T-helper 17 cell (primary cell): Measurements from ENCODE around the gene MBD1. TPM values are rescaled to one million over a fixed set of nuclear protein-coding genes. Genes with fewer than 3 reads are reported as not detected.
"Not testable (repeated sequence)": the region's sequence is repeated elsewhere in the genome, so short reads cannot be mapped to it uniquely, and the experiment has no call there.

Experiments used
- ATAC-seq: fragments of 150-1000 bp; cut with Tn5 transposase; 2 replicates; pipeline ENCODE4 v1.10.0; 2021; ENCODE audit warnings: mild to moderate bottlenecking, moderate library complexity
- DNase-seq, 3 donors: peaks; one replicate each; pipeline versions ENCODE4 v3.0.0 to v3.0.0-alpha.2; 2020 to 2021
- H3K9me3 ChIP-seq: one replicate; pipeline ENCODE4 v1.7.0; 2013; ENCODE audit warnings: low read length, mild to moderate bottlenecking; ENCODE audit not compliant: control insufficient read depth, poor library complexity, severe bottlenecking
- H3K27ac Mint-ChIP-seq: one replicate; pipeline ENCODE4 v1.8.0; 2022; ENCODE audit warnings: mild to moderate bottlenecking, moderate library complexity, mixed read lengths
- H3K27me3 Mint-ChIP-seq: one replicate; pipeline ENCODE4 v1.8.0; 2022; ENCODE audit warnings: mixed read lengths
- H3K36me3 Mint-ChIP-seq: one replicate; pipeline ENCODE4 v1.8.0; 2022; ENCODE audit warnings: low read depth, mixed read lengths
- H3K4me1 Mint-ChIP-seq: one replicate; pipeline ENCODE4 v1.8.0; 2022; ENCODE audit warnings: mild to moderate bottlenecking, mixed read lengths
- H3K4me3 Mint-ChIP-seq: one replicate; pipeline ENCODE4 v1.8.0; 2022; ENCODE audit warnings: mild to moderate bottlenecking, moderate library complexity, mixed read lengths
- total RNA-seq, 4 donors: library from RNA in 2 of 4; stranded (reverse) in 2 of 4; gene quantifications; one replicate each; pipeline ENCODE4 v1.2.3 and lab custom pipeline; 2022 to 2026

The MBD1 gene
- total RNA-seq, 2 donors from 2014 or later = 88.9 to 89.1 TPM

DNA sequence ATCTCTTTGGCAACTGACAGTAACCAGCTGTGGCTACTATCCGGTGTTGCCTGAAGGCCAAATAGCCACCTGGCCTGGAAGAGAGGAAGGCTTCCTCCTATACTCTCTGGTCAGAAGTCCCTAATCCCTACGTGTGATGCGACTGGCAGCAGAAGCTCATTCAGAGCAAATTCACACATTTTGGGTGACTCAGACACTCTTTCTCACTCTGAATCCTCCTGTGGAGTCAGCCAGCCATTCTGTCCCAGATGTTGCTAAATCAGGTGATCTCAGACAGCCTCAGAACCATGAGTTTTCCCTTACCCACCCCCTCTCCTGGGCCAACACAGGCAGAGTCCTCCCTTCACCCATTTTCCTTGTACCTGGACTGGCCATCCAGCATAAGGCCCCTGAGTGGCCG lies 49.7 kb downstream of the MBD1 start:
- H3K27ac Mint-ChIP-seq = no peak overlapping the region
- H3K4me3 Mint-ChIP-seq = no peak overlapping the region
- DNase-seq = no peak
- peaks cover 4% of the 10 kb centered on the region for H3K4me1 Mint-ChIP-seq
- no peaks in the 10 kb centered on the region for H3K9me3 ChIP-seq
- peaks cover 46% of the 10 kb centered on the region for H3K27me3 Mint-ChIP-seq
- no peak for ATAC-seq
- peaks cover 5% of the 10 kb centered on the region for H3K36me3 Mint-ChIP-seq

DNA sequence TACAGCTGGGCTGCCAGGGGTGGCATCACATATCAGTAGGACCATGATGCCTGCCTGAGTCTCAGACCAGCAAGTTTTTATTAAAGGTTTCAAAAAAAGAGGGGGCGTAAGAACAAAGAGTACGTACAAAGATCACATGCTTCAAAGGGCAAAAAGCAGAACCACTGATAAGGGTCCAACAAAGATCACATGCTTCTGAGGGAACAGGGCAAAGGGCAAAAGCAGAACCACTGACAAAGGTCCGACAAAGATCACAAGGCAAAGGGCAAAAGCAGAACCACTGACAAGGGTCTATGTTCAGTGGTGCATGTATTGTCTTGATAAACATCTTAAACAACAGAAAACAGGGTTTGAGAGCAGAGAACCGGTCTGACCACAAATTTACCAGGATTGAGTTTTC lies 61.1 kb downstream of the MBD1 start:
- DNase-seq, H3K4me1 Mint-ChIP-seq, H3K9me3 ChIP-seq, H3K36me3 Mint-ChIP-seq, H3K4me3 Mint-ChIP-seq, H3K27ac Mint-ChIP-seq, ATAC-seq: not testable (repeated sequence)
- peaks cover 61% of the 10 kb centered on the region for H3K27me3 Mint-ChIP-seq

Other genes starting within 250 kb of the MBD1 start
- gene MYO5B, start 86.4 kb downstream of the MBD1 start, total RNA-seq = under 1 TPM in 1 of 2 donors, not detected in 1; 0.12 TPM
- gene CFAP53, start 15.0 kb downstream of the MBD1 start, total RNA-seq = under 1 TPM; 0.42 to 0.70 TPM
- gene CXXC1, start 6.2 kb upstream of the MBD1 start, total RNA-seq = 100 to 1,000 TPM; 118 to 129 TPM
- under 1 TPM; 0.27 to 0.39 TPM for gene SKA1, start 93.5 kb upstream of the MBD1 start, total RNA-seq